ENCODE data around the gene ASTN2.

The ASTN2 gene

DNA sequence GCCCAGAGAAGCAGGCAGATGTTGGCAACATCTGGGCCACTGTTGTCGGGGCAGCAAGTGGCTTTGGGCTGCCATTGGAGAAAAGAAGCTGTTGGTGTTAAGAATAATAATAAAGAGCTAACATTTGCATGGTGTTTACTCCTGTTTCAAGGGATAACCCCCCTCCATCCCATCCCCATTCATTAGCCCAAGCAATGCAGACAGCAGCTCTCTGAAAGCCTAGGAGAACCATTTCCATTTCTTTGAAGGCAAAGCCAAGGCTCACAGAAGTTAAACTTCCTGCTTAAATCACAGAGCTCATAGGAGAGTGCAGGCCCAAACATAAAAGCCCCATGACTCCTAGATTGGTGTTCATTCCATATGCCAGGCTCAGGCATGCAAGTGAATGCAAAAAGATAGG lies 175.4 kb downstream of the ASTN2 start:
- TF ChIP-seq, protein P1, sequence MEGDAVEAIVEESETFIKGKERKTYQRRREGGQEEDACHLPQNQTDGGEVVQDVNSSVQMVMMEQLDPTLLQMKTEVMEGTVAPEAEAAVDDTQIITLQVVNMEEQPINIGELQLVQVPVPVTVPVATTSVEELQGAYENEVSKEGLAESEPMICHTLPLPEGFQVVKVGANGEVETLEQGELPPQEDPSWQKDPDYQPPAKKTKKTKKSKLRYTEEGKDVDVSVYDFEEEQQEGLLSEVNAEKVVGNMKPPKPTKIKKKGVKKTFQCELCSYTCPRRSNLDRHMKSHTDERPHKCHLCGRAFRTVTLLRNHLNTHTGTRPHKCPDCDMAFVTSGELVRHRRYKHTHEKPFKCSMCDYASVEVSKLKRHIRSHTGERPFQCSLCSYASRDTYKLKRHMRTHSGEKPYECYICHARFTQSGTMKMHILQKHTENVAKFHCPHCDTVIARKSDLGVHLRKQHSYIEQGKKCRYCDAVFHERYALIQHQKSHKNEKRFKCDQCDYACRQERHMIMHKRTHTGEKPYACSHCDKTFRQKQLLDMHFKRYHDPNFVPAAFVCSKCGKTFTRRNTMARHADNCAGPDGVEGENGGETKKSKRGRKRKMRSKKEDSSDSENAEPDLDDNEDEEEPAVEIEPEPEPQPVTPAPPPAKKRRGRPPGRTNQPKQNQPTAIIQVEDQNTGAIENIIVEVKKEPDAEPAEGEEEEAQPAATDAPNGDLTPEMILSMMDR (IDR thresholded peaks at IDR 0.05; ENCODE audit: low read depth, low read length): no peak
- no peak overlapping the region for H3K4me3 ChIP-seq (ENCODE audit: low read depth, low read length)

DNA sequence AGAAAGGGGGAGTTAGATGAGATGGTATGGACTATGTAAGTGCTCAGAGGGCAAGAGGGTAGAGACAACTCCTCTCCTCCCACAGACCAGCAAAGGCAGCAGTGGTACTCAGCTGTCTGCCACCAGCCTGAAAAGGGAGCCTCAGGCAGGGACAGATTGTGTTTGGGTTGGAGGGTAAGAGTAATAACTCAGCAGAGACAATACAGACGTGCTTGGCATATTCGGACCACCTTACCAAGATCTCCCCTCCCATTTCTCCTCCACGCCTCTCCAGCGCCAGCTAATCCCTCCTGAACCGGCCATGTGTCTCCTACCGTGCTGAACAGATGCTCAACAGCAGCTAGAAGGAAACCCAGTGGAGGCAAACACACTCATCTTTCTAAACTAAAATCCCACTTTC lies 180.8 kb downstream of the ASTN2 start:
- TF ChIP-seq, protein P1 (IDR thresholded peaks at IDR 0.05; ENCODE audit: low read depth, low read length): no peak
- no peak overlapping the region for H3K4me3 ChIP-seq (ENCODE audit: low read depth, low read length)

DNA sequence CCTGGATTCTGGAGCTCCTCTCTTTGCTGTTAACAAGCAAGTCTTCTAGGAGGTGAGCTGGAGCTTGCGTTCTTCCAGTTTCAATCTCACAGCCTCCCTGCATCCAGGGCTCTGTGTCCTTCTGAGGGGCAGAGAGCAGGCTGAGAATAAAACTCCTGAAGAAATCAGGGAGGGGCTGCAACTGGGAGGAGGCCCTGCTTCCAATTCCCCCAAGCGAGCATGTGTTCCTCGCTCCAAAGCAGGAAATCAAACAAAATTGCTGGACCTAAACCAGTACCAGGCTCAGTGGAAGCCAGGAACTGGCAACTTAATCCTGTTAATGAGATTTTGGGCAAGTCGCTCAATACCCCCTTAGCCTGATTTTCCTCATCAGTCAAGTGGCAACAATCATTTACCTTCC lies 181.8 kb downstream of the ASTN2 start:
- TF ChIP-seq, protein P1 (IDR thresholded peaks at IDR 0.05; ENCODE audit: low read depth, low read length): no peak
- no peak overlapping the region for H3K4me3 ChIP-seq (ENCODE audit: low read depth, low read length)

DNA sequence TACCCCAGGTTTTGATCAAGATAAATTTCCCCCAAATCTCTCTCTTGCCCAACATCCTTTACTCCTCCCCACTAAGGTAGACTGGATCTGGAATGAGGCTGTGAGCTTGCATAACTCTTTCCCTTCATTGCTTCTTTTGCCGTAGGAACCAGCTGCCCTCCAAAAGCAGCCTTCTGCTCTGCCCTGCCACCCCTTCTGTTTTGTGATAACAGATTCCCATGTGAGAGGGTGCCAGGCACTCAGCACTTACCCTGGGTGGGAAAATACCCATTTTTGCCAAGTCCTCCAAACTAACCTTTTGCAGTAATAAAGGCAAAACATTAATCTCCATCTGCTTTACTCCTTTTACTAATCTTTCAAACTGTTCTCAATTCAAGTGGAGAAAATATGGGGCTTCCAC lies 182.6 kb downstream of the ASTN2 start:
- H3K4me3 ChIP-seq (ENCODE audit: low read depth, low read length): no peak overlapping the region
- TF ChIP-seq, protein P1 (IDR thresholded peaks at IDR 0.05; ENCODE audit: low read depth, low read length): no peak

DNA sequence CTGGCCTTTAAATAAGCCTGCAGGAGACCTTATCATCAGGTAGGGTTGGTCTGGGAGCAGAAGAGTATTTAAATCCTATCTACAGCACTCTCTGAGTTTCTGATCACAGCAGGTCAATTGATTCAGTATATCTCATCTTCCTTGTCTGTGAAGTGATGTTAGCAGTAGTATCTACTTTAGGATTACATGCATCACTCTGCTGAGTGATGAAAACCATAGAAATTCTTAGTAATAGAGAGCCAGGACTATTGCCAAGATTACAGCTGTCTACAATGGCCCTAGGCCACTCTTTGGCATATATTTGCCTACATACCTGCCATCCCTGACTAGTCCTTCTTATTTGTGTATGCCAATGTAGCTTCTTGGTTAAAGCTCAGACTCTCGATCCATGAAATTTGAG lies 183.8 kb downstream of the ASTN2 start:
- H3K4me3 ChIP-seq (ENCODE audit: low read depth, low read length): no peak overlapping the region
- TF ChIP-seq, protein P1 (IDR thresholded peaks at IDR 0.05; ENCODE audit: low read depth, low read length): no peak

DNA sequence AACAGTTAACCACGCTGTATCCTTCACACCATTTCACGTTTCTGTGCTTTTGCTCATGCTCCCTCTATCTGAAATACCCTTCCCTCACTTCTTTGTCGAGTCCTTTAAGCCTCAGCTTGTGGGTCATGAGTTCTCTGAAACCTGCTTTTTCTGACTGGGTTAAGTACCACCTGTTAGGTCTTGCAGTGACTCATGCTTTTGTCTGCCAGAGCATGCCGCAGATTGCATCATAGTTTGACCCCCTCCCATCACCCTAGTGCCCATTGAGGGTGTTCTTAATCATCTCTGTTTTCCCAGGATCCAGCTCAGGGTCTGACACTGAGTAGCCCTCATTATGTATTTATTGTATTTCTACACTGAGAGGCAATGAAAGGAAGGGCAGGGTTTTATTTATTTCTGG lies 190.2 kb downstream of the ASTN2 start:
- TF ChIP-seq, protein P1 (IDR thresholded peaks at IDR 0.05; ENCODE audit: low read depth, low read length): no peak
- H3K4me3 ChIP-seq (ENCODE audit: low read depth, low read length): no peak overlapping the region

DNA sequence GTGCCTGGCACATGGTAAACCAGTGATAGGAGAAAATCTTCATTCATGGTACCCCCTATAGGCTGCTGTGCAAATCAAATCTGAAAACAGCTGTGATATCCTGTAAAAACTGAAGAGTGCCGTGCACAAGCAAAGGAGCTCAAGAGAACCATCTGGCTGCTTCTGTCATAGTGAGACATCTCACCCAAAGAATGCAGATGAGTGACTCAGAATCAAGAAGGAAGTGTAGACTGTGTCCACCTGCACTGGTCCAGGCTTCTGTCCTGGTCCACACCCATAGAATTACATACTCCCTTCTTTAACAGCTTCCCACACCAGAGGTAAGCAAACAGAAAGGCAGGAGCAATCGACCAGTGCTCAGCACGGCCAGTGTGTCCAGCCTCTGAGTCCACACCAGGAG lies 195.9 kb downstream of the ASTN2 start:
- TF ChIP-seq, protein P1 (IDR thresholded peaks at IDR 0.05; ENCODE audit: low read depth, low read length): no peak
- H3K4me3 ChIP-seq (ENCODE audit: low read depth, low read length): no peak overlapping the region
